Ovary (tissue), 9 donors: ENCODE measurements around the gene CD247. TPM values are rescaled to one million over a fixed set of nuclear protein-coding genes. Genes with fewer than 3 reads are reported as not detected.

Experiments used
- DNase-seq, 5 donors: peaks; one replicate each; pipeline ENCODE4 v3.0.0-alpha.2; 2019 to 2020
- H3K27ac ChIP-seq, 2 donors: fragments of 200-600 bp; one replicate each; pipeline versions ENCODE4 v1.5.1 to v1.8.0; 2019 to 2022
- H3K27me3 ChIP-seq: fragments of 200-600 bp; one replicate; pipeline ENCODE4 v1.8.0; 2022
- H3K36me3 ChIP-seq: fragments of 200-600 bp; sonication (generic); one replicate; pipeline ENCODE4 v1.5.1; 2019
- H3K4me1 ChIP-seq: one replicate; pipeline ENCODE4 v1.8.1; 2013; ENCODE audit warnings: mild to moderate bottlenecking, moderate library complexity; ENCODE audit not compliant: insufficient read depth
- H3K4me3 ChIP-seq: fragments of 200-600 bp; sonication (generic); one replicate; pipeline ENCODE4 v1.5.1; 2017
- H3K9me3 ChIP-seq, 2 donors: fragments of 200-600 bp in 1 of 2; sonication (generic) in 1 of 2; one replicate each; pipeline versions ENCODE4 v1.5.1 to v1.8.1; 2013 to 2019; ENCODE audit warnings: mild to moderate bottlenecking in 1 of 2, moderate library complexity in 1 of 2
- EP300 ChIP-seq: sonication (generic); formaldehyde crosslinking; IDR thresholded peaks from one replicate; pipeline ENCODE4 v1.6.1; 2017; ENCODE audit warnings: antibody characterized with exemption
- POLR2A ChIP-seq: fragments of 450-650 bp; IDR thresholded peaks from one replicate; pipeline ENCODE4 v1.6.1; 2017; ENCODE audit warnings: antibody characterized with exemption, mild to moderate bottlenecking, moderate library complexity
- WGBS, 3 donors: extraction: QIAGEN DNeasy Blood & Tissue Kit in 1 of 3; methylation state at CpG; one replicate each; pipeline versions ENCODE4 v1.1.5 to v1.1.7; 2013 to 2017; 5-methylcytosine and 5-hydroxymethylcytosine counted together
- intact Hi-C, 4 donors: fragments of 100-400 bp; cut with DNase I; formaldehyde crosslinking; loops; one replicate each; pipeline versions ENCODE4 v1.11.0 to v1.15.1; 2022 to 2023
- polyA plus RNA-seq, 2 donors: library from polyadenylated mRNA; stranded (reverse); fragments of 200-250 nt in 1 of 2; fragments of 350-450 nt in 1 of 2; fragmentation: Illumina TruSeq in 1 of 2; extraction: RNeasy Lipid Tissue Mini Kit (QIAGEN cat#74804) in 1 of 2; gene quantifications; one replicate each; pipeline ENCODE4 v1.2.3, GENCODE V29; 2013 to 2014
- total RNA-seq, 7 donors: library from RNA; depleted of rRNA in 2 of 7; stranded (reverse); fragments of >200 nt in 2 of 7; fragmentation: NEBNext Ultra II Directional in 3 of 7; extraction: Animal tissue kit (Norgen Biotek cat#: 25700) in 3 of 7; gene quantifications; one replicate each; pipeline versions ENCODE4 v1.1.0 to v1.2.4, GENCODE V29; 2016 to 2023
- TF ChIP-seq, protein P1 (sequence below), 3 donors: fragments of 450-650 bp in 2 of 3; fragments of 200-600 bp in 1 of 3; IDR thresholded peaks; one replicate each; pipeline versions ENCODE4 v1.5.1 to v1.8.0; 2016 to 2022; ENCODE audit warnings: antibody characterized with exemption in 3 of 3, mild to moderate bottlenecking in 1 of 3
- donor health status: DM: no; HTN: no; CAD: no; lungs with moderate emphysema.
- donor health status: DM: no; HTN: no; CAD: no.
- donor health status: Bipolar disorder and iron deficiency.
- donor health status: DM: yes; HTN: yes; CAD: no.
- donor health status: DM: no; HTN: no; CAD: no.
- donor health status: DM: yes; HTN: yes; CAD: no.

The CD247 gene
- total and polyA plus RNA-seq, 9 donors: 0.32 to 3.3 (median 0.47) TPM

DNA sequence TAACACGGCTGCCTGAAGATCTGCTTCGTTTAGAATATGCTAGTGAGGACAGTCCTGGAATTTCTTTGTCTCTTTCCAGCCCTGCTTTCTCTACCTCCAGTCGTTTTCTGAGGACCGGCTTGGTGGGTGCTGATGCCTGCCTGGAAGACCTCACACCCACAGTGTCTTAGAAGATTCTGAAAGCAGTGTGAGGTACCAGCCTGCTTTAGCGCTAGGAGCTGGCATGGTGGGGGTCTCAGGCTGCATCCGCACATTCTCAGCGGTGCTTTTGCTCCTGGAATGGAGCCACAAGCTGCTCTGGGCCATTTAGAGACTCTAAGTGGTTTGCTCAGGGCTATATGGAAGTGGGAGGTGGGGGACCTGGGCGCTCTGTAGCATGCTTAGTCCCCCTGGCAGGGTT, 61.4 kb downstream of the CD247 start:
- Histone ChIP-seq H3K27ac (no peak overlapping the region), H3K36me3 (no peaks in the 10 kb centered on the region), H3K9me3 (no peaks in the 10 kb centered on the region), H3K4me3 (no peak overlapping the region), H3K27me3 (no peaks in the 10 kb centered on the region), H3K4me1 (no peaks in the 10 kb centered on the region)
- intact Hi-C loops: no loop called here
- peak in 1 of 5 donors; percentile 3 for DNase-seq
- TF ChIP-seq POLR2A (no peak), EP300 (no peak)
- TF ChIP-seq, protein P1, sequence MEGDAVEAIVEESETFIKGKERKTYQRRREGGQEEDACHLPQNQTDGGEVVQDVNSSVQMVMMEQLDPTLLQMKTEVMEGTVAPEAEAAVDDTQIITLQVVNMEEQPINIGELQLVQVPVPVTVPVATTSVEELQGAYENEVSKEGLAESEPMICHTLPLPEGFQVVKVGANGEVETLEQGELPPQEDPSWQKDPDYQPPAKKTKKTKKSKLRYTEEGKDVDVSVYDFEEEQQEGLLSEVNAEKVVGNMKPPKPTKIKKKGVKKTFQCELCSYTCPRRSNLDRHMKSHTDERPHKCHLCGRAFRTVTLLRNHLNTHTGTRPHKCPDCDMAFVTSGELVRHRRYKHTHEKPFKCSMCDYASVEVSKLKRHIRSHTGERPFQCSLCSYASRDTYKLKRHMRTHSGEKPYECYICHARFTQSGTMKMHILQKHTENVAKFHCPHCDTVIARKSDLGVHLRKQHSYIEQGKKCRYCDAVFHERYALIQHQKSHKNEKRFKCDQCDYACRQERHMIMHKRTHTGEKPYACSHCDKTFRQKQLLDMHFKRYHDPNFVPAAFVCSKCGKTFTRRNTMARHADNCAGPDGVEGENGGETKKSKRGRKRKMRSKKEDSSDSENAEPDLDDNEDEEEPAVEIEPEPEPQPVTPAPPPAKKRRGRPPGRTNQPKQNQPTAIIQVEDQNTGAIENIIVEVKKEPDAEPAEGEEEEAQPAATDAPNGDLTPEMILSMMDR (IDR thresholded peaks at IDR 0.05): no peak
- WGBS, 3 donors: 68 to 86% (median 82%) methylated on average over 8 of the region's 8 CpGs

DNA sequence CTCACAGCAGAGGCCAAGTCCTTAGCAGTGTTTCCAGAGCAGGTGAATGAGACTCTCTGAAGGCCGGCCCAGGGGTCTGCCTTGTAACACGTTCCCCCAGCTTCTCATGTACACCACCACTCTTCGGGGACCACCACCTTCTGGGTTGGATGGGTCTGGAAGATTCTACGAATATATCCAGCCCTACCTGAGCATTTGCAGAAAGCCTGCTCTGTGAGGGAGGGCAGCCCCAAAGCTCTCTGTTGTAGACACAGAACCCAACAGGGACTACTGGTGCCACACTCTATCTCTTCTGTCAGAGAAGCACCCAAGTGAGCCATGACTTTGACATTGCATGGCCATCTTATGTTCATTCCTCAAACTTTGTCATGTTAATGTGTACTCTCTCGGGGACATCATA, 61.8 kb downstream of the CD247 start:
- H3K27ac ChIP-seq: no peak overlapping the region
- intact Hi-C loops: no loop called here
- DNase-seq: peak in 1 of 5 donors; percentile 14
- WGBS, 3 donors: 90 to 96% (median 93%) methylated on average over 5 of the region's 5 CpGs
- TF ChIP-seq EP300: no peak
- TF ChIP-seq, protein P1 (IDR thresholded peaks at IDR 0.05): no peak
- no peak for TF ChIP-seq POLR2A
- no peaks in the 10 kb centered on the region for H3K36me3 ChIP-seq
- H3K4me1 ChIP-seq: no peaks in the 10 kb centered on the region
- H3K4me3 ChIP-seq: no peak overlapping the region
- no peaks in the 10 kb centered on the region for H3K27me3 ChIP-seq
- H3K9me3 ChIP-seq: no peaks in the 10 kb centered on the region

DNA sequence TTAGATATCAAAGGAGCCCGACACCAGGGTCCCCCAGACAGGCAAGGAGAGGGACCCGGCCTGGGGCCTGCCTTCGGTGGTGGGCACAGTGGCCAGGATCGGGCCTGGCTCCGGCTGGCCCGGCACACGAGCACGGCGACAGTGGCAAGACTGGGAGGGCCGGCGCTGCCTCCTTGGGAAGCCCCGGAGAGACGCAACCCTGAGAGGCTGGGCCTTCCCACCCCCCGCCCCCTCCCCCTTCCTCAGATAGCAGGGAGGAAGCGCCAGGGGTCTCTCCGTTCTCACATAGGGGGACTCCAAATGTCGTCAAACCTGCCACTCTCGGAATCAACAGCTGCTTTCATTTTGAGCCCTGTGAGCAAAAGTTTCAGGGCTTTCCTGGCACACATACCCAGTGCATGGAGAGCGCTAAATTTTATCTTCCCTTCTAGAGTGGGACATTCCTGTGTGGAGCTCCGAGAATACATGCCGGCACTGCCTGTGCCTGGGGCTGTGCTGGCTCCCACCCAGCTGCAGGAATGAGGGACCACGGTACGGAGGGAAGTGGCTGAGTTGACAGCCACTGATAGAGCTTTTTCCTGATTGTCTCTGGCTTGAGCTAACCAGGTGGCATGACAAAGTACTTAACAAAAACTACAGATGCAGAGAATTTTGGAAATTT, 62.4 kb downstream of the CD247 start:
- TF ChIP-seq, protein P1 (IDR thresholded peaks at IDR 0.05): no peak
- TF ChIP-seq EP300: no peak
- no peak for TF ChIP-seq POLR2A

DNA sequence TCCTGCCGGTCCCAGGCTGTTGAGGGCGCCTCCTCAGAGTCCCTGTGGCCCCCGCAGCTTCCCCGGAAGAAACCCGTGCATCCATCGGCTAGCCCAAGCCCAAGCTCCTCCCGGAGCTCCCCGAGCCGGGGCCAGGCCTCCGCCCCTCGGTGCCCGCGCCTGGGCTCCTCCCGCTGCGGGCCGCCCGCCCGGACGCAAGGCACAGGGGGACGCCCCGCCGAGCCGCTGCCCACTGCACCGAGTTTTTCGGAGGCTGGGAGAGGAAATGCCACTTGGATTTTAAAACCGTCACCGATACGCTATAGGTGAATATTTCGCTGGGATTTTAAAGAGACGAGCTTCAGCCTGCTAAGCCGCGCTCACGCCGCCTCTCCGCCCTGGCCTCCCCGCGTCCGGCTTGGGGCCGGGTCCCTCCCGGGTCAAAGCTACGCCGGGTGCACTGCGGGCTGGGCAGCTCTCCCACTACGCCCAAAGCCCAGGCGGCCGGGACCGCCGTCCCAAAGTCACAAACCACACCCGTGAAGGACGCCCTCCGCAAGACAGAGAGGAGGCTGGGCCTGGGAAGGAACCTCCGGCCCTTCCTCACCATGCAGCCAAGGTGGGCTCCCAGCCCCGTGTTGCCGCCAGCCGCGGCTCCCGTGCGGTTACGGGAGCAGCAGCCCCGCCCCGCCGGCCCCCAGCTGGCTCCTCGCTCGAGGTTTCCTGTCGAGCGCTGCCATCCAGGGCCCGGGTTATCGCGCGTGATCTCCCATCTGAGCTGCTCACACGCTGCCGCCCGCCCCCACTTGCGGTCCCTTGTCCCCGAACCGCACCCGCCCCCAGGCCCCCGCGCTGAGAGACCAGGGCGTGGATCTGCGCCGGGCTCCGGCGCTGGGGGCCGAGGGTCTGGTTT, 63.2 kb downstream of the CD247 start:
- peak; percentile 23 to 58 (median 42) for DNase-seq
- Histone ChIP-seq H3K27ac (peak overlapping the region; percentile 54 to 62), H3K36me3 (no peaks in the 10 kb centered on the region), H3K4me1 (no peaks in the 10 kb centered on the region), H3K27me3 (no peaks in the 10 kb centered on the region), H3K9me3 (no peaks in the 10 kb centered on the region), H3K4me3 (peak overlapping the region; percentile 50)
- WGBS, 3 donors: 0 to 1% (median 0%) methylated on average over 50 to 85 of the region's 85 CpGs
- intact Hi-C loops: no loop called here
- TF ChIP-seq EP300: no peak
- no peak for TF ChIP-seq POLR2A
- TF ChIP-seq, protein P1 (IDR thresholded peaks at IDR 0.05): no peak

More for the DNA sequence above, 62.4 kb downstream of the CD247 start:
- H3K9me3 ChIP-seq: no peaks in the 10 kb centered on the region
- H3K4me3 ChIP-seq: peak overlapping the region; percentile 50
- WGBS, 3 donors: 1 to 2% (median 2%) methylated on average over 20 to 23 of the region's 23 CpGs
- H3K27ac ChIP-seq: peak overlapping the region; percentile 54 to 62
- H3K36me3 ChIP-seq: no peaks in the 10 kb centered on the region
- no peaks in the 10 kb centered on the region for H3K27me3 ChIP-seq
- intact Hi-C loops: no loop called here
- no peaks in the 10 kb centered on the region for H3K4me1 ChIP-seq
- DNase-seq: peak in 4 of 5 donors; percentile 18 to 49 (median 32)
